Measurements from ENCODE around the gene AK3. TPM values are rescaled to one million over a fixed set of nuclear protein-coding genes. Genes with fewer than 3 reads are reported as not detected.
A peak's percentile ranks its signal among the peaks of the same experiment; 100 is the strongest.
"Not testable (repeated sequence)": the region's sequence is repeated elsewhere in the genome, so short reads cannot be mapped to it uniquely, and the experiment has no call there.

The AK3 gene
- total RNA-seq, 4 donors from 2014 or later, result 67.7 to 119 (median 91.3) TPM

DNA sequence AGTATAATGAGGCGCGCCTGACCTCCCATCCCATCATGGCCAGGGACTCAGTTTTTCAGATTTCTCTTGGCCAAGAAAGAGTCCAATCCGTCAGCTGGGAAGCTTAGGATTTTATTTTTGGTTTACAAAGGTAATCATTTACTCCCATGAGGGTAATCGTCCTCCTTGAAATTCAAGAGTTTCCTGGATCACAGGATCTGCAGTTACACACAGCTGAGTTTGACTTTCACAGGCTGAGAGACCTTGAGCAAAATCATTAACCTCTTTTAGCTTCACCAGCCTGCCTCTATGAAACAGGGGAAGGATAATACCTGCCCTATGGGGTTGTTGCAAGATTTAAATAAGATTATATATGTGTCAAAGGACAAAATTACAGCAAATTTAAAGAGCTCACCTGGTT, 15.4 kb upstream of the AK3 start:
- DNase-seq, result no peak
- no peak overlapping the region for H3K27ac ChIP-seq
- H3K4me1 ChIP-seq, result no peaks in the 10 kb centered on the region
- no peaks in the 10 kb centered on the region for H3K36me3 ChIP-seq
- H3K9me3 ChIP-seq, result no peaks in the 10 kb centered on the region
- TF ChIP-seq POLR2A (IDR thresholded peaks at IDR 0.05), result no peak
- TF ChIP-seq, protein P1, sequence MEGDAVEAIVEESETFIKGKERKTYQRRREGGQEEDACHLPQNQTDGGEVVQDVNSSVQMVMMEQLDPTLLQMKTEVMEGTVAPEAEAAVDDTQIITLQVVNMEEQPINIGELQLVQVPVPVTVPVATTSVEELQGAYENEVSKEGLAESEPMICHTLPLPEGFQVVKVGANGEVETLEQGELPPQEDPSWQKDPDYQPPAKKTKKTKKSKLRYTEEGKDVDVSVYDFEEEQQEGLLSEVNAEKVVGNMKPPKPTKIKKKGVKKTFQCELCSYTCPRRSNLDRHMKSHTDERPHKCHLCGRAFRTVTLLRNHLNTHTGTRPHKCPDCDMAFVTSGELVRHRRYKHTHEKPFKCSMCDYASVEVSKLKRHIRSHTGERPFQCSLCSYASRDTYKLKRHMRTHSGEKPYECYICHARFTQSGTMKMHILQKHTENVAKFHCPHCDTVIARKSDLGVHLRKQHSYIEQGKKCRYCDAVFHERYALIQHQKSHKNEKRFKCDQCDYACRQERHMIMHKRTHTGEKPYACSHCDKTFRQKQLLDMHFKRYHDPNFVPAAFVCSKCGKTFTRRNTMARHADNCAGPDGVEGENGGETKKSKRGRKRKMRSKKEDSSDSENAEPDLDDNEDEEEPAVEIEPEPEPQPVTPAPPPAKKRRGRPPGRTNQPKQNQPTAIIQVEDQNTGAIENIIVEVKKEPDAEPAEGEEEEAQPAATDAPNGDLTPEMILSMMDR (IDR thresholded peaks at IDR 0.05), result no peak
- H3K27me3 ChIP-seq, result no peaks in the 10 kb centered on the region
- no peak overlapping the region for H3K4me3 ChIP-seq

DNA sequence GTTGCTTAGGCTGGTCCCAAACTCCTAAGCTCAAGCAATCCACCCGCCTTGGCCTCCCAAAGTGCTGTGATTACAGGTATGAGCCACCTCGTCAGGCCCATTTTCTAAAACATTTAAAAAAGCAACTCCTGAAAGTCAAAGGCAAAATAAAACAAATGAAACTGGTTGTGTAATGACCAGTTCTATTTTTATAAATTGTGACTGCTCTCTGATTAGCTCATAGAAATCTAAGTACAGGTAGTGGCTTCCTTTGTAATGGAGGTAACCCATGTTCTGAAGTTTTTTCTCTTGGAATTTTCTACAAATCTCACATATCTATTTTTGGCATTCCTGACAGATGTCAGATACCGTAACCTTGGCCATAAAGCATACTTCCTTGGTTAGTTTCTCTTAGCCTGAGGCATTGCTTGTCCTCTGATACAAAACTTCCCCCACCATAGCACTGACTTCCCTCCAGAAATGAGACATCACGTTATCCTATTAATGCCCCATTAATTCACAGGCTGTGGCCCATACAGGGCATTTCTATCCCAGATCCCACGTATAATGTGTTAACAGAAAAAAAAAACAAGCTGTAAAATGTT, 14.1 kb upstream of the AK3 start:
- DNase-seq, result no peak
- Histone ChIP-seq H3K4me1 (no peaks in the 10 kb centered on the region), H3K4me3 (no peak overlapping the region), H3K27ac (no peak overlapping the region), H3K9me3 (no peaks in the 10 kb centered on the region), H3K36me3 (no peaks in the 10 kb centered on the region), H3K27me3 (no peaks in the 10 kb centered on the region)
- TF ChIP-seq, protein P1 (IDR thresholded peaks at IDR 0.05), result no peak
- TF ChIP-seq POLR2A (IDR thresholded peaks at IDR 0.05), result no peak

DNA sequence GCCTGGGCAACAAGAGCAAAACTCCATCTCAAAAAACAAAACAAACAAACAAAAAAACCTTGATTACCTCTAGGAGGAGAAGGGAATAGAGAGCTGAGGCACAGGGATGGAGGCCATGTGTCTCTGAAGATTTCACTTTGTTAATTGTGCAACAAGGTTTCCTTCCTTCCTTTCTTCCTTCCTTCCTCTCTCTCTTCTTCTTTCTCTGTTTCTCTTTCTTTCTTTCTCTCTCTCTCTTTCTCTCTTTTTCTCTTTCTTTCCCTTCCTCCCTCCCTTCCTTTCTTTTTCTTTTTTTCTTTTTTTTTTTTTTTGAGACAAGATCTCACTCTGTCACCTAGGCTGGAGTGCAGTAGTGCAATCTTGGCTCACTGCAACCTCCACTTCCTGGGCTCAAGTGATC, 13.5 kb upstream of the AK3 start:
- not testable (repeated sequence) for H3K36me3 ChIP-seq, H3K9me3 ChIP-seq, H3K27me3 ChIP-seq, DNase-seq, H3K4me1 ChIP-seq, H3K4me3 ChIP-seq, H3K27ac ChIP-seq

DNA sequence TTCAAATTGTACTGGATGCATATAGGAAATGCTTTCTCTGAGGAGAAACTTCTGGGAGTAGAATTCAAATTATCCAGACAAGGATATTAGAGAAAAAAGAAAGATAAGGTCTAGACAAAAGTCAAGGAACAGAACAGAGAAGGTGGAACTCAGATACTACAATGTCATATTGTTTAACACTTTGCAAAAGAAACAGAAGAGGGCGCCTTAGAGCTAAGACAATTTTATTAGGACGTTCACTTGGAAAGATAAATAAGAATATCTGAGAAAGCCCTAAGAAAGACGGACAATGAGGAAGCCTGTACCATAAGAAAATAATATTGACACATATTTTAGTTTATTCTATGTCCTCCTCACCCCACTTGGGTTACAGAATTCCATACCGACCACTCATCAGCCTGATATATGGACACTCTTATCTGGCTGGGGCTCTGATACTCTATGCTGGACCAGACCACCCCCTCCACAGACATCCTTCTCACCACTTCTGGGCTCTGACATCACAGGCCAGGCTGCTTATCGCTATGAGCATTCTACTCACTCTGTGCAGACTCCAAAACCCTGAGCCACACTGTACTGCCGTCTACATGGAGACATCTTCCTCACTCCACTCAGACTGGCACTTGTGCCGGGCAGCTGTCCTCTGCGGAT, 9.1 kb upstream of the AK3 start:
- TF ChIP-seq, protein P1 (IDR thresholded peaks at IDR 0.05), result peak in 5 of 6 experiments; percentile 34 to 72 (median 61)
- TF ChIP-seq POLR2A (IDR thresholded peaks at IDR 0.05), result no peak
- Histone ChIP-seq H3K9me3 (no peaks in the 10 kb centered on the region), H3K36me3 (no peaks in the 10 kb centered on the region), H3K4me3 (no peak overlapping the region), H3K27me3 (no peaks in the 10 kb centered on the region), H3K27ac (no peak overlapping the region), H3K4me1 (no peaks in the 10 kb centered on the region)
- DNase-seq, result no peak

DNA sequence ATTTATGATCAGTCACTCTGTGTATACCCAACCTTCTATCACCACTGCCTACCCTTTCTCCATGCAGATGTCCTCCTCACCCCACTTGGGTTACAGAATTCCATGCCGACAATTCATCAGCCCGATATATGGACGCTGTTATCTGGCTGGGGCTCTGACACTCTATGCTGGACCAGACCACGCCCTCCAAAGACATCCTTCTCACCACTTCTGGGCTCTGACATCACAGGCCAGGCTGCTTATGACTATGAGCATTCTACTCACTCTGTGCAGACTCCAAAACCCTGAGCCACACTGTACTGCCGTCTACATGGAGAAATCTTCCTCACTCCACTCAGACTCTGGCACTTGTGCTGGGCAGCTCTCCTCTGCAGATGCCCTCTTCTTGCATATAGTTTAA, 7.6 kb upstream of the AK3 start:
- Histone ChIP-seq H3K27me3 (no peaks in the 10 kb centered on the region), H3K36me3 (no peaks in the 10 kb centered on the region), H3K4me1 (no peaks in the 10 kb centered on the region), H3K4me3 (no peak overlapping the region), H3K9me3 (no peaks in the 10 kb centered on the region), H3K27ac (no peak overlapping the region)
- DNase-seq, result no peak
- no peak for TF ChIP-seq POLR2A (IDR thresholded peaks at IDR 0.05)
- TF ChIP-seq, protein P1 (IDR thresholded peaks at IDR 0.05), result no peak

DNA sequence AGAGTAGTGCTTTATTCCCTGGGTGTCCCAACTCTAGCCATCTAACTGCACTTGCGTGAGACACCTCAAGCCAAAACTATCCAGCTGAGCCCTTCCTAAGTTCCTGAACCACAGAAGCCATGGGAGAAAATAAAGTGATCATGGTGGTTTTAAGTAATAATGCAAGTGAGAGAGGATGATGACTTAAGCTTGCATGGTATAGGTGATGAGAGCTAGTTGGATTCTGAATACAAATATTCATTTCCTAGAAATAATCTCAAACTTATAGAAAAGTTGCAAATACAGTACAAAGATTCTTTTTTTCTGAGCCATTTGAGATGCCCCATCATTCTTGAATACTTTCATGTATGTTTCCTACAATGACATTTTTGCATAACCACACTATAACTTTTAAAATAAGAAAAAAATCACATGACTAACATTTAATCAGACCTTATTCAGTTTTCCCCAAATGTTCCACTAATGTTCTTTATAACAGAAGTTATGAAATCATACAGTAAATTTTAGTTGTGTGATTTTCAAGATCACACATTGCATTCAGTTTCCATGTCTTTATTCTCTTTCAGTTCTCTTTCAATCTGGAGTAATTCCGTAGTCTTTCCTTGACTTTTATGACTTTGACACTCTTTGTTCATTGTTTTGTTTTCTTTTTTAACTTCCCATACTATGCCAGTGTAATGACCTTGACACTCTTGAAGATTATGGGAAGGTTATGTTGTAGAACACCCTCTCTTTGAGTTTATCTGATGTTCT, 5.5 kb upstream of the AK3 start:
- Histone ChIP-seq H3K9me3 (no peaks in the 10 kb centered on the region), H3K27me3 (no peaks in the 10 kb centered on the region), H3K4me1 (peaks cover 0 to 10% (median 0%) of the 10 kb centered on the region in 4 donors), H3K27ac (no peak overlapping the region), H3K4me3 (no peak overlapping the region), H3K36me3 (no peaks in the 10 kb centered on the region)
- TF ChIP-seq, protein P1 (IDR thresholded peaks at IDR 0.05), result no peak
- no peak for TF ChIP-seq POLR2A (IDR thresholded peaks at IDR 0.05)
- no peak for DNase-seq

Measured in Peyer's patch (tissue), 4 donors.